Small intestine (tissue), 16 donors: Measurements from ENCODE around the gene TRAPPC3. TPM values are rescaled to one million over a fixed set of nuclear protein-coding genes. Genes with fewer than 3 reads are reported as not detected.
A peak's percentile ranks its signal among the peaks of the same experiment; 100 is the strongest.
"Not testable (repeated sequence)": the region's sequence is repeated elsewhere in the genome, so short reads cannot be mapped to it uniquely, and the experiment has no call there.

Experiments
- DNase-seq, 2 donors: peaks; one replicate each; pipeline versions ENCODE4 v3.0.0 to v3.0.0-alpha.2; 2013
- FAIRE-seq: peaks from 2 replicates; lab custom pipeline; 2012; peaks lifted over from hg19 to GRCh38; lab: Jason Lieb, UNC
- H3K27ac ChIP-seq, 3 donors: one replicate each; pipeline ENCODE4 v1.5.1; 2013; ENCODE audit warnings: low read length in 2 of 3, mild to moderate bottlenecking in 2 of 3, control low read depth in 1 of 3, inconsistent platforms in 1 of 3, low read depth in 1 of 3, moderate library complexity in 1 of 3
- H3K27me3 ChIP-seq, 3 donors: one replicate each; pipeline ENCODE4 v1.6.1; 2013; ENCODE audit warnings: low read length in 3 of 3, inconsistent platforms in 1 of 3; ENCODE audit not compliant: control insufficient read depth in 3 of 3, insufficient read depth in 3 of 3
- H3K36me3 ChIP-seq, 3 donors: one replicate each; pipeline ENCODE4 v1.6.1; 2013; ENCODE audit warnings: low read length in 3 of 3, inconsistent platforms in 1 of 3, low read depth in 1 of 3, mild to moderate bottlenecking in 1 of 3, moderate library complexity in 1 of 3; ENCODE audit not compliant: control insufficient read depth in 3 of 3, insufficient read depth in 2 of 3
- H3K4me1 ChIP-seq, 3 donors: one replicate each; pipeline ENCODE4 v1.6.1; 2013; ENCODE audit warnings: low read length in 2 of 3, inconsistent platforms in 1 of 3, low read depth in 1 of 3, mild to moderate bottlenecking in 1 of 3, moderate library complexity in 1 of 3; ENCODE audit not compliant: control insufficient read depth in 3 of 3, insufficient read depth in 2 of 3
- H3K4me3 ChIP-seq, 3 donors: one replicate each; pipeline ENCODE4 v1.5.1; 2013; ENCODE audit warnings: low read length in 3 of 3, control low read depth in 1 of 3, inconsistent platforms in 1 of 3, low read depth in 1 of 3, mild to moderate bottlenecking in 1 of 3, moderate library complexity in 1 of 3
- H3K9me3 ChIP-seq, 2 donors: one replicate each; pipeline ENCODE4 v1.6.1; 2013; ENCODE audit warnings: low read depth in 1 of 2, low read length in 1 of 2; ENCODE audit not compliant: control insufficient read depth in 2 of 2, insufficient read depth in 1 of 2
- WGBS, 3 donors: extraction: QIAGEN DNeasy Blood & Tissue Kit; methylation state at CpG; one replicate each; pipeline ENCODE4 v1.1.7; 2013; 5-methylcytosine and 5-hydroxymethylcytosine counted together
- long read RNA-seq, 10 donors: transcript quantifications; one replicate each; lab custom pipeline, GENCODE V29; 2026
- polyA plus RNA-seq, 4 donors: library from polyadenylated mRNA; stranded (reverse) in 3 of 4; unstranded in 1 of 4; fragments of 200-250 nt in 3 of 4; fragments of 120-200 nt in 1 of 4; gene quantifications; one replicate each; pipeline versions ENCODE4 v1.2.1 to v1.2.3, GENCODE V29; 2013
- donor health status: healthy with polysubstance abuse.
- donor health status: control.
- donor health status: control.
- donor health status: Bipolar disorder and iron deficiency.
- donor health status: healthy.

Gene TRAPPC3
- 10 to 100 TPM; 61.8 to 90.5 (median 71.6) TPM for polyA plus RNA-seq
- long read RNA-seq, donor 1 = 0 reads
- long read RNA-seq, donor 2, transcript TRAPPC3-204 (5 exons, 1,265 nt) = major isoform, 16 of 18 reads
- long read RNA-seq, donor 2, partial matches to known transcripts = 0 of 18 reads
- long read RNA-seq, donor 2, other reads (novel, unspliced or antisense) = 0 of 18 reads
- long read RNA-seq, donor 3, transcript TRAPPC3-204 (5 exons, 1,265 nt) = major isoform, 18 of 18 reads
- long read RNA-seq, donor 3, partial matches to known transcripts = 0 of 18 reads
- long read RNA-seq, donor 3, other reads (novel, unspliced or antisense) = 0 of 18 reads
- long read RNA-seq, donor 4 = 0 reads
- long read RNA-seq, donor 5, partial matches to known transcripts = 0 of 5 reads
- long read RNA-seq, donor 5, other reads (novel, unspliced or antisense) = 0 of 5 reads
- long read RNA-seq, donor 6, transcript TRAPPC3-204 (5 exons, 1,265 nt) = major isoform, 15 of 15 reads
- long read RNA-seq, donor 6, partial matches to known transcripts = 0 of 15 reads
- long read RNA-seq, donor 6, other reads (novel, unspliced or antisense) = 0 of 15 reads
- long read RNA-seq, donor 7 = 0 reads
- long read RNA-seq, donor 8, partial matches to known transcripts = 0 of 3 reads
- long read RNA-seq, donor 8, other reads (novel, unspliced or antisense) = 0 of 3 reads
- long read RNA-seq, donor 9, partial matches to known transcripts = 0 of 5 reads
- long read RNA-seq, donor 9, other reads (novel, unspliced or antisense) = 0 of 5 reads
- long read RNA-seq, donor 10, transcript TRAPPC3-204 (5 exons, 1,265 nt) = major isoform, 16 of 19 reads
- long read RNA-seq, donor 10, partial matches to known transcripts = 0 of 19 reads
- long read RNA-seq, donor 10, other reads (novel, unspliced or antisense) = 0 of 19 reads

DNA sequence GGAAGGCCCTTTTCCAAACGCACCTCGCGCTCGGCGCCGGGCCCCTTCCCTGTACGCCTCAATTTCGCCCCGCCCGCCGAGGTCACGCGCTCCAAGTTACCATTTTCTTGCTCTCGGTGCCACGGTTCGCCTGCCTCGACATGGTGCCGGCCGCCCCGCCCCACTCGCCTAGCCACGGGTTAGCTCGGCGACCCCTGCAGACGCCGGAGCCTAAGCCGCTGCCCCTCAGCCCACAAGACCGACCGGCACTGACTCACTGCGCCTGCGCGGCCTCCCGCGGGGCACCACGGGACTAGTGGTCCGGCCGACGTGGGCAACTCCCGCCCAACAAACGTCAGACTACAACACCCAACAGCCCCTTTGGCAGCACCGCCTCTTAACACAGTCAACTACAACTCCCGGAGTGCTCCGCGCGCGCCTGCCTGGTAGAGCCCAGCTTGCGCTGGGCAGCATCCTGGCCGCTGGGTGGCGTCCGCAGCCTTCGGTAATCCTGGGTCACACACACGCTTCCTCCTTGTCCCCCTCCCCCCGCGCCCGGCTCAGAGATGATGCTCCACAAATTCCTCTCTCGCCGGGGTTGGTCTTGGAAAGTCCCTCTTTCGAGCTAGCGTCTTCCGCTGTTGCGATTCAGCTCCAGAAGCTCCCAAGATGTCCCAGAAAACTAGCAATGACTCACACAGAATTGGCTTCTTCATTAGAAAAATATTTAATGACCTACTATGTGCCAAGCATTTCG is at the start of gene TRAPPC3:
Gene TRAPPC3 (minus strand): TSS at position 250 of the 736 bp plus-strand sequence. CDS start 108 bp downstream, at position 142.
- H3K9me3 ChIP-seq = no peaks in the 10 kb centered on the region
- H3K27ac ChIP-seq = peak within 1 kb of the TSS; percentile 78 to 97 (median 90)
- WGBS, 3 donors = 1% methylated on average over 55 to 62 of the region's 62 CpGs
- no peaks in the 10 kb centered on the region for H3K27me3 ChIP-seq
- peaks cover 0 to 7% (median 0%) of the 10 kb centered on the region in 3 donors for H3K36me3 ChIP-seq
- DNase-seq (peak; percentile 100), FAIRE-seq (no peak)
- H3K4me3 ChIP-seq = peak within 1 kb of the TSS; percentile 76 to 89 (median 86)
- peaks cover 3 to 23% (median 13%) of the 10 kb centered on the region in 3 donors for H3K4me1 ChIP-seq

DNA sequence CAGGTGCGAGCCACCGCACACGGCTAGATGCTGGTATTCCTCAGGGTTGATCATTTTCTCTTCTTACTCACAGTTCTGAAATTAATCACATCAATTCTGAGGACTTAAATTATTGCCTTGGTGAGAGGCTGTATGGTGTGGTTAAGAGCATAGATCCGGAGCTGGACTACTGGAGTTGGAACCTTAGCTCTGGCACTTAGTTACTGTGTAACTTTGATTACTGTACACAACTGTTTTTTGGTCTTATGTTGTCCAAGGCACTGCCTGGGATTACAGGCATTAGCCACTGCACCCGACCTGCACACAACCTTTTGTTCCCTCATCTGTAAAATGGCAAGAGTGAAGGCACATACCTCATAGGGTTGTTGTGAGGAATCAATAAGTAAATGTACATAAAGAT is 49.4 kb upstream of the TRAPPC3 start:
- Histone ChIP-seq H3K4me3 (no peak overlapping the region), H3K27ac (no peak overlapping the region), H3K27me3 (no peaks in the 10 kb centered on the region), H3K4me1 (no peaks in the 10 kb centered on the region), H3K9me3 (no peaks in the 10 kb centered on the region), H3K36me3 (no peaks in the 10 kb centered on the region)
- WGBS, 3 donors = 76 to 83% (median 77%) methylated on average over 5 of the region's 5 CpGs
- DNase-seq (no peak), FAIRE-seq (no peak)

DNA sequence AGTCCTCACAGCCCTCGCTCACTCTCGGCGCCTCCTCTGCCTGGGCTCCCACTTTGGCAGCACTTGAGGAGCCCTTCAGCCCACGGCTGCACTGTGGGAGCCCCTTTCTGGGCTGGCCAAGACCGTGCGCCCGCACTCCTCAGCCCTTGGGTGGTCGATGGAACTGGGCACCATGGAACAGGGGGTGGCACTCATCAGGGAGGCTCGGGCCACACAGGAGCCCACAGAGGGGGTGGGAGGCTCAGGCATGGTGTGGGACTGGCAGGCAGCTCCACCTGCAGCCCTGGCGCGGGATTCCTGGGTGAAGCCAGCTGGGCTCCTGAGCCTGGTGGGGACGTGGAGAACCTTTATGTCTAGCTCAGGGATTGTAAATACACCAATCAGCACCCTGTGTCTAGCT is 47.5 kb upstream of the TRAPPC3 start:
- 81 to 91% (median 87%) methylated on average over 12 of the region's 12 CpGs for WGBS, 3 donors
- DNase-seq, H3K4me3 ChIP-seq, H3K9me3 ChIP-seq, H3K27ac ChIP-seq, H3K4me1 ChIP-seq, FAIRE-seq, H3K36me3 ChIP-seq, H3K27me3 ChIP-seq: not testable (repeated sequence)

DNA sequence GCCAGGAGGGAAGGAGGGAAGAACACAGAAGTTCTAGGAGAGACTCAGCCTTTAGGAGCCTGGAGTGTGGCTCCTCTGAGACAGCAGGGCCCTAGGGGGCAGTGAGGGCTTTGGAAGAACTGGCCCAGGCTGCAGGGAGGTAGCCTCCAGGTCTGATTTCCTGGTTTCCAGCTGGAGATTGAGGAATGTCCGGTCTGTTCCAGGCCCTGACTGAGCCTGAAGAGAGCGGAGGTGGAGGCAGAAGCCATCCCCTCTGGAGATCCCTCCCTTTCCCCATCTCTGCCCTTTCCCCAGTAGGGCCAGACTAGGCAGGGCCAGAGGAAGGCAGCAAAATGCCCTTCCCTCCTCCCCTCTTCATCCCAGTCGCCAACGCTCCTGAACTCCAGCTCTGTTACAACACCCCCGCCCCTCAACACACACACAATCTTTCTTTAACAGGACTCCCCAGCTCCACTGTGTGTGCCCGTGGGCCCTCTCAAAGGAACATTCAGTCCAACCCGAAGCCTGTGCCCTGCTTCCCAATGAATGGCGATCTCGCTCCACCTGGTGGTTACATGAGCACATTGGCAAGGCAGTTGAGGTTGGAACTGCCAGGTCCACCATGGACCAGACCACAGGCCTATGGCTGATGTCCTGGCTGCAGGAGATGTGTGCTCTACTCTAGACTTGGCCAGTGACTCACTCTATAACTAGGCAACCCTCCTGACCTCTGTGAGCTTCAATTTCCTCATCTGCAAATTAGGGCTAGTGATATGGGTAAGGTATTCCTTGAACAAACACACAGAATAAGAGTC is 38.7 kb upstream of the TRAPPC3 start:
- Histone ChIP-seq H3K27me3 (no peaks in the 10 kb centered on the region), H3K4me1 (peaks cover 0 to 6% (median 0%) of the 10 kb centered on the region in 3 donors), H3K36me3 (no peaks in the 10 kb centered on the region), H3K4me3 (no peak overlapping the region), H3K9me3 (no peaks in the 10 kb centered on the region), H3K27ac (peak overlapping the region in 2 of 3 donors; percentile 40 to 76)
- WGBS, 3 donors = 8 to 10% (median 10%) methylated on average over 8 to 9 of the region's 9 CpGs
- DNase-seq = peak; percentile 90
- no peak for FAIRE-seq

DNA sequence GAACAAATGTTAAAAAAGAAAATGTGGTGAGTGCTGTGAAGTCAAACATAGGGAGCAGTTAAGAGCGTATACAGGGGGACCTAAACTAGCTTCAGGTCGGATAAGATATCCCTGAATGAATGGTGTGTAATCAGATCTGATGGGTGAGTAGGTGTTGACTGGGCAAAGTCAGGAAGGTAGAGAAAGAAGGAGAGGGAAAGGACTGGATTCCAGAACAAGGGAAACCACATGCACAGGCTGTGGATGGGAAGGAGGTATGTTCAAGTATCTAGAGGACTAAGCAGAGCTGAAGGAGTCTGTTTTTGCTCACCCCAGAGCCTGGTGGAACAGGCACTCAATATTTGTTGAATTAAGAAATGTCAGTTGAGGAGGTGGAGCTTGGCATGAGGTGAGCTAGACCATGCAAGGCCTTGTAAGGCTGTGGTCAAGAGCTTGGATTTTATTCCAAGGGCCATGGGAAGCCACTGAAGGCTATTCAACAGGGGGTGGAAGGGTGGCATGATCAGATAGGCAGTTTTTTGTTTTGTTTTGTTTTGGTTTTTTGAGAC is 34.1 kb upstream of the TRAPPC3 start:
- Histone ChIP-seq H3K4me1 (peaks cover 0 to 18% (median 0%) of the 10 kb centered on the region in 3 donors), H3K9me3 (no peaks in the 10 kb centered on the region), H3K27ac (no peak overlapping the region), H3K4me3 (no peak overlapping the region), H3K27me3 (no peaks in the 10 kb centered on the region), H3K36me3 (peaks cover 3 to 23% (median 5%) of the 10 kb centered on the region in 3 donors)
- no peak for DNase-seq
- WGBS, 3 donors = 69 to 80% (median 78%) methylated on average over 2 of the region's 2 CpGs
- no peak for FAIRE-seq

DNA sequence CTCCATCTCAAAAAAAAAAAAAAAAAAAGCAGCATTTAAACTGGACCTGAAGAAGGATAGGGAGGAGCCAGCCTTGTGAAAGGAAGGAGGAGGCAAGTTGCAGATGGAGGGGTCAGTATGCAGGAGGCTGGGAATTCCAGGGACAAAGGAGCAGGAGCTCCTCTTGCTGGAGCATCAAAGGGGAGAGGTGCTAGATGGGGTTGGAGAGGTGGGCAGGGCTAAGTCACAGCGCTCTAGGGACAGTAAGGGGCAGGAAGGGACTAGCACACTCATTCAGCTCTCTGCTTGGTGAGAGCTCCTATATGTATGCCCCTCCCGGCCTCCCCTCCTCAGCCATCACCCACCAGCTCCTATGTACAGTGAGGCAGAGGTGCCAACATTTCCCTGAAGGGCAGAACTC is 33.4 kb upstream of the TRAPPC3 start:
- Histone ChIP-seq H3K4me1 (peaks cover 0 to 20% (median 0%) of the 10 kb centered on the region in 3 donors), H3K36me3 (peaks cover 5 to 29% (median 8%) of the 10 kb centered on the region in 3 donors), H3K9me3 (no peaks in the 10 kb centered on the region), H3K4me3 (no peak overlapping the region), H3K27me3 (no peaks in the 10 kb centered on the region), H3K27ac (peak overlapping the region in 1 of 3 donors; percentile 47)
- no peak for DNase-seq
- no peak for FAIRE-seq
- 80 to 88% (median 87%) methylated on average over 1 to 2 of the region's 2 CpGs for WGBS, 3 donors

DNA sequence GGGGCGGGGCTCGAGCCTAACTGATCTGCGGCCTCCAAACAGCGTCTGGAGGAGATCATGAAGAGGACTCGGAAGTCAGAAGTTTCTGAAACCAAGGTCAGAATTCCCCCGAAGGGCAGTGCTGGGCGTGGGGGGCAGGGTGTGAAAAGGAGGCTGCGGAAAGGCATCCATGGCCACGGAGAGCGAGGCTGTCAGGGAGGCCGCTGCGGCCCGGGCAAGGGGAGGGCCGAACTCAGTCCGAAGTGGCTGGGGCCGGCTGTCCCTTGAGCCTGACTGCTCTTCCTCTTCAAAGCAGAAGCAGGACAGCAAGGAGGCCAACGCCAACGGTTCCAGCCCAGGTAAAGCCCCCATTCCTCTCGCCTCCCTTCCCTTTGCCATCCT is 29.9 kb upstream of the TRAPPC3 start:
- peaks cover 0 to 29% (median 0%) of the 10 kb centered on the region in 3 donors for H3K4me1 ChIP-seq
- H3K36me3 ChIP-seq = peaks cover 10 to 61% (median 21%) of the 10 kb centered on the region in 3 donors
- H3K27me3 ChIP-seq = no peaks in the 10 kb centered on the region
- peak overlapping the region in 2 of 3 donors; percentile 10 to 33 for H3K4me3 ChIP-seq
- WGBS, 3 donors = 25 to 66% (median 55%) methylated on average over 19 of the region's 19 CpGs
- no peaks in the 10 kb centered on the region for H3K9me3 ChIP-seq
- H3K27ac ChIP-seq = peak overlapping the region; percentile 50 to 76 (median 65)
- DNase-seq (no peak), FAIRE-seq (no peak)
